RWPE1 (cell line): ENCODE measurements around the gene TSEN15.

ENCODE experiments used
- CTCF ChIA-PET: fragments of 350-600 bp; sonication (Branson Sonifier 250); formaldehyde crosslinking; extraction: SDS; loops from one replicate; lab custom pipeline; 2021; lab: Yijun Ruan, JAX
- POLR2A ChIA-PET: fragments of 400-600 bp; formaldehyde crosslinking; extraction: SDS; loops from one replicate; lab custom pipeline; 2020; ENCODE audit warnings: antibody characterized with exemption; ENCODE audit not compliant: low non-redundant PET; lab: Yijun Ruan, JAX
- DNase-seq: peaks from one replicate; pipeline ENCODE4 v3.0.0; 2012; ENCODE audit warnings: low spot score
- H3K27ac ChIP-seq: fragments of 450-650 bp; 2 replicates; pipeline ENCODE4 v1.5.1; 2017
- CTCF ChIP-seq: fragments of 450-650 bp; conservative IDR thresholded peaks from 2 replicates; pipeline ENCODE4 v1.5.1; 2017; ENCODE audit warnings: low read depth, mild to moderate bottlenecking

TSEN15 gene

DNA sequence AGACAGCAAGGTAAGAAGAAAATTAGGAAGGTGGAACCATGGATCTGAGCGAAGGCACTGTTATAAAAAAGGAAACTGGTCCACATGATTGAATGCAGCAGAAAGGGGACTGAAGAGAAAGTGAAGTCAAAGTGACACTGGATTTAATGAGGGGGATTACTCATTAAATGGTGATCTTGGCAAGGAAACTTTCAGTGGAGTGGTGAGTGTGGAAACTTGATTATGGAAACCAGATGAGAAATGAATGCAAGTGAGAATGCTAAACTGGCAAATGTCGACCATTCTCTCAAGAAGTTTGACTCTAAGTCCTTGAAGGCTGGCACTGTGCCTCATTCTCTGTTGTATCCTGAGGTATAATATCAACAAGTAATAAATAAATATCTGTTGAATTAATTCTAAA, 37.3 kb upstream of the TSEN15 start:
- no peak for DNase-seq
- CTCF ChIA-PET = no interaction called here
- TF ChIP-seq CTCF = no peak
- no peak overlapping the region for H3K27ac ChIP-seq
- POLR2A ChIA-PET = no interaction called here

DNA sequence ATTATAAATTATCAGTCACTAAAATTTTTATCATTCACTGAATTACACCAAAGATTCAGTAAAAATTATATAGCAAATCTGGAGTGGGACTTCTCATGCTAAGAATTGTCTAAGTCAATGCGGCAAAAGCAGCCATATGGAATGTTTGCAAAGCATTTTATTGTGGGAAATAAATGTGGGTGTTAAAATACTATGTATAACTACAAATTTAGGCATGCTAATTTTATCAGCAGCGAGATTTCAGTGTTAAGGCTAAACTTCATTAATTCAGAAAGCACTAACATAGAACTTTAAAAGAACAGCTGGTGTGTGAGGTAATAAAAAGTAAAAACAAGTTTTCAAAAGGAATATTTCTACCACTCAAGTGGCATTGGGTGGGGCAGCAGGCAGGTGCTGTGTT, 35.4 kb upstream of the TSEN15 start:
- no peak for TF ChIP-seq CTCF
- no peak overlapping the region for H3K27ac ChIP-seq
- POLR2A ChIA-PET = no interaction called here
- CTCF ChIA-PET = interaction anchor here (0.5 kb wide), 1 partner anchor 234 kb away, joined by 3 read pairs; no protein-coding TSS in a partner anchor
- DNase-seq = no peak

DNA sequence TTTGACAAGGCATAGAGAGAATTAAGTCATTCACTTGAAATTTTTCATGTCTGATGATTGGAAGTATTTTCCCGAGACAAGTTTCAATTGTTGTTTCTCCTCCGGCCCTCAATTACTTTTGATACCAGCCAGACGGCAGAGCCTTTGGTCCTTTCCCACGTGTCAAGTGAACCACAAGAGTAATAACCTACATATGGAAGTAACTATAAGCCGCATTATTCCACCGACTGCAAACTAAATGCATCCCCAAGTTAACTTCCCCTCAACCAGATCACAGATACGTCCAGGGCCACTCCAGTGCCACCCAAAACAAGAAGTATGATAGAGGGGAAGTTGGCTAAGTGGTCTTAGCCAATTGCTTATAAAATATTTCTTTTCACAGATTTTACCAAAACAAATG, 34.2 kb upstream of the TSEN15 start:
- ChIA-PET POLR2A (no interaction called here), CTCF (no interaction called here)
- no peak overlapping the region for H3K27ac ChIP-seq
- no peak for TF ChIP-seq CTCF
- no peak for DNase-seq

GRCh38 chr1:184018622-184019021, 32.9 kb upstream of the TSEN15 start:
- ChIA-PET CTCF (no interaction called here), POLR2A (no interaction called here)
- no peak overlapping the region for H3K27ac ChIP-seq
- no peak for TF ChIP-seq CTCF
- DNase-seq = no peak

GRCh38 chr1:184019069-184019468, 32.5 kb upstream of the TSEN15 start:
- no peak for TF ChIP-seq CTCF
- H3K27ac ChIP-seq = no peak overlapping the region
- ChIA-PET CTCF (no interaction called here), POLR2A (no interaction called here)
- no peak for DNase-seq

DNA sequence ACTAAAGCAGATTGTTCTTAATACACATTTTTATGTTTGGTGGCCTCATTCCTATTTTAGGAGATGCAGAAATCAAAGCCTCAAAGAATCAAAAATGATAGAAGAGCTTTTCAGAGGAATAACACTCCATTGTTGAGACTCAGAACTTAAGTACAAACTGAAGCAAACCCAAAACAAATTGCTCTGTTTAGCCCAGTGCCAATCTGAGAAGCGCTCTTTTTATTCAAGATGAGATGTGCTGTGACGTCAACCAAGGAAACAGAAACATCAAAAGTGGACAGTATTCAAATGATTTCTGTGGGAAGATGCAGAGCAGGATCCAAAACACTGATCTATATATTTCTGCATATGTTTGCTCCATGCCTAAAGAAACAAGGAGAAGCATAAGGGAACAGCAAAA, 32.0 kb upstream of the TSEN15 start:
- H3K27ac ChIP-seq = no peak overlapping the region
- ChIA-PET POLR2A (no interaction called here), CTCF (no interaction called here)
- DNase-seq = no peak
- no peak for TF ChIP-seq CTCF

- no peak for TF ChIP-seq CTCF
- POLR2A ChIA-PET = no interaction called here
- no peak overlapping the region for H3K27ac ChIP-seq
- CTCF ChIA-PET = no interaction called here
- no peak for DNase-seq
Measured at GRCh38 chr1:184020328-184020727, 31.2 kb upstream of the TSEN15 start.
